Neutrophil (primary cell): ENCODE measurements around the gene CUL3.

ENCODE experiments used
- H3K27ac ChIP-seq: fragments of 200-600 bp; sonication (generic); 2 replicates; pipeline ENCODE4 v1.5.1; 2016; ENCODE audit warnings: mild to moderate bottlenecking, moderate library complexity
- H3K27me3 ChIP-seq: fragments of 200-600 bp; sonication (generic); 2 replicates; pipeline ENCODE4 v1.6.0; 2016; ENCODE audit warnings: mild to moderate bottlenecking
- H3K36me3 ChIP-seq: fragments of 200-600 bp; sonication (generic); 2 replicates; pipeline ENCODE4 v1.5.1; 2017
- H3K4me1 ChIP-seq, 2 experiments: fragments of 200-600 bp in 1 of 2; sonication (generic) in 1 of 2; 1 replicate in 1 of 2; 2 replicates in 1 of 2; pipeline versions ENCODE4 v1.5.1 to v1.6.1; 2013 to 2016; ENCODE audit warnings: low read depth in 1 of 2, low read length in 1 of 2, mild to moderate bottlenecking in 1 of 2, moderate library complexity in 1 of 2; ENCODE audit not compliant: control insufficient read depth in 1 of 2, insufficient read depth in 1 of 2
- H3K4me3 ChIP-seq, 2 experiments: fragments of 200-600 bp in 1 of 2; sonication (generic) in 1 of 2; 1 replicate in 1 of 2; 2 replicates in 1 of 2; pipeline ENCODE4 v1.5.1; 2013 to 2016; ENCODE audit warnings: low read depth in 1 of 2, low read length in 1 of 2, mild to moderate bottlenecking in 1 of 2, moderate library complexity in 1 of 2
- H3K9me3 ChIP-seq: fragments of 200-600 bp; sonication (generic); 2 replicates; pipeline ENCODE4 v1.5.1; 2016
- TF ChIP-seq, protein P1 (sequence below): fragments of 200-600 bp; sonication (generic); IDR thresholded peaks from 2 replicates; pipeline ENCODE4 v1.5.1; 2016; ENCODE audit warnings: antibody characterized with exemption

The CUL3 gene

DNA sequence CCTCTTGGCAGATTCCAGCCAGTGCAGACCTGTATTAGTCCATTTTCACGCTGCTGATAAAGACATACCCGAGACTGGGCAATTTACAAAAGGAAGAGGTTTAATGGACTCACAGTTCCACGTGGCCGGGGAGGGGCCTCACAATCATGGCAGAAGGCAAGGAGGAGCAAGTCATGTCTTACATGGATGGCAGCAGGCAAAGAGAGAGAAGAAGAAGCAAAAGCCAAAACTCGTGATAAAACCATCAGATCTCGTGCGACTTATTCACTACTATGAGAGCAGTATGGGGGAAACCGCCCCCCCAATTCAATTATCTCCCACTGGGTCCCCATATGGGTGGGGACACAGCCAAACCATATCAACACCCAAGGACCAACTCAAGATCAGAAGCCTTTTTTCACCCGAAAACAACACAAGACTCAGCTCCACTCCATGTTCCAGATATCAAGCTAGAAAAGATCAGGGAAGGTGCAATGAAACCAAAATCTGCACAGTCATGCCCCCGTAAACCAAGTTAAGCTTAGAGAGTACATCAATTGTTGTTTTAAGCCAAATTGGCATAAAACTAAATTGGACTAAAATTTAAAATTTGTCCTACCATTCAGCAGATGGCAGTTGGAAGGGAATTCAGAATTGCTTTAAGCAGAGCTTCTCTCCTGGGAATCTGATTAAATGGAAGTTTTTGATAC, 127.6 kb downstream of the CUL3 start:
- H3K36me3 ChIP-seq, result no peaks in the 10 kb centered on the region
- TF ChIP-seq, protein P1, sequence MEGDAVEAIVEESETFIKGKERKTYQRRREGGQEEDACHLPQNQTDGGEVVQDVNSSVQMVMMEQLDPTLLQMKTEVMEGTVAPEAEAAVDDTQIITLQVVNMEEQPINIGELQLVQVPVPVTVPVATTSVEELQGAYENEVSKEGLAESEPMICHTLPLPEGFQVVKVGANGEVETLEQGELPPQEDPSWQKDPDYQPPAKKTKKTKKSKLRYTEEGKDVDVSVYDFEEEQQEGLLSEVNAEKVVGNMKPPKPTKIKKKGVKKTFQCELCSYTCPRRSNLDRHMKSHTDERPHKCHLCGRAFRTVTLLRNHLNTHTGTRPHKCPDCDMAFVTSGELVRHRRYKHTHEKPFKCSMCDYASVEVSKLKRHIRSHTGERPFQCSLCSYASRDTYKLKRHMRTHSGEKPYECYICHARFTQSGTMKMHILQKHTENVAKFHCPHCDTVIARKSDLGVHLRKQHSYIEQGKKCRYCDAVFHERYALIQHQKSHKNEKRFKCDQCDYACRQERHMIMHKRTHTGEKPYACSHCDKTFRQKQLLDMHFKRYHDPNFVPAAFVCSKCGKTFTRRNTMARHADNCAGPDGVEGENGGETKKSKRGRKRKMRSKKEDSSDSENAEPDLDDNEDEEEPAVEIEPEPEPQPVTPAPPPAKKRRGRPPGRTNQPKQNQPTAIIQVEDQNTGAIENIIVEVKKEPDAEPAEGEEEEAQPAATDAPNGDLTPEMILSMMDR, result no peak
- no peaks in the 10 kb centered on the region for H3K4me1 ChIP-seq
- no peak overlapping the region for H3K4me3 ChIP-seq
- no peak overlapping the region for H3K27ac ChIP-seq
- H3K9me3 ChIP-seq, result no peaks in the 10 kb centered on the region
- H3K27me3 ChIP-seq, result no peaks in the 10 kb centered on the region

DNA sequence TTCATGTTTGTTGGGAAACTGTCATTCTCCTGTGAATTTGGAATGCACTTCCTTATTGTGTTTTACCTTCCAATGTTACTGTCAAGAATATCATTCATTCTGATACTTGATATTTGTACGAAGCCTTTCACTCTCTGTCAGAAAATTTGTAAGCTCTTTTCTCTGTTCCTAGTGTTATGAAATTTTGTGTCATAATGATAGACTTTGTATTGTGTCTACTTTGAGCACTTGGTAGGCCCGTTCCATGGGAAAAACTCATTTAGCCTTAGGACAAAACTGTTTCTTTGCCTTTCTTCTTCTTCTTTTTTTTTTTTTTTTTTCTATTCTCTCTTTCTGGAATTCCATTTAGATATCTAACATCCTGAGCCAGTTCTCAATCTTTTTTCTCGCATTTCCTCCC, 131.3 kb downstream of the CUL3 start:
- Histone ChIP-seq H3K9me3 (no peaks in the 10 kb centered on the region), H3K27me3 (no peaks in the 10 kb centered on the region), H3K36me3 (no peaks in the 10 kb centered on the region), H3K4me1 (no peaks in the 10 kb centered on the region), H3K27ac (no peak overlapping the region), H3K4me3 (no peak overlapping the region)
- TF ChIP-seq, protein P1, result no peak

DNA sequence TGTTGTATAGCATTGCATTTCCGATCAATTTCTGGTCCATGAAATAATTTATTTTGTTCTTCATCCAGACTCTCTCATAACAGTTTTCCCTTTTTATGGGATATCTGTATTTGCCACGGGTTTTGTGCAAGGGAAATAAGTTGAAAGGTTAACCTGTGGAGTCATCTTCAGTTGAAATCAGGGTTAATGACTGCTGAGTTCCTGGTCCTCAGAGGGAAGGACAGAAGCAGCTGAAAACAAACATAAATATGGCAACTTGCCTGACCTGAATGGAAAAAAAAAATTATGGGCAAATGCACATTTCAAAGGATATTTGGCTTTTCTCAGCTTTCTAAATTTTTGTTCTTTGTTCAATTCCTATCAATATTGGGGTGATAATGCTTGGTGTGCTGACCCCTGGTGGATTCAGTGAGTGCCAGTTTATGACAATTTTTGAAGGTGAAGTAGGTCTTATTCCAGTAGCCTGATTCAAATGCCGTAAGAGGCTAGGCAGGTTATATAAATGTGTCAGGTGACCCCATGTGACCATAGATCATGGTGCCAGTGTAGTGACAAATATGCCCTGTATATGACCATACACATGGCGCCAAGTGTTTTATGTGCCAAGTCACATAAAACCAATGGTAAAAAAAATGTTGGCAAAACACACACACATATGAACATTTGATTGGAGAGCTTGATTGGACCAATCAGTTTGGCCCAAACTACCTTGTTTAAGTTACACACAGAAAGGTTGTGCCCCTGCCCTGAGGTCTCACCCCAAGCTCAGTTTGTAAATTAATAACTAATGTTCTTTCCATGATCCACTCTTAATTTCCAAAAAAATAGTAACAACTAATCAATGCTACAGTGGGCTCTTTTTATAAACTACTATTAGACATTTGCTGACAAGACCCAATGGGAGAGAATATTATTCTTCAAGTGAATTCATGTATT, 135.7 kb downstream of the CUL3 start:
- H3K36me3 ChIP-seq, result no peaks in the 10 kb centered on the region
- H3K27ac ChIP-seq, result no peak overlapping the region
- no peak overlapping the region for H3K4me3 ChIP-seq
- no peaks in the 10 kb centered on the region for H3K4me1 ChIP-seq
- no peaks in the 10 kb centered on the region for H3K9me3 ChIP-seq
- TF ChIP-seq, protein P1, result peak; percentile 15
- peaks cover 1% of the 10 kb centered on the region for H3K27me3 ChIP-seq

GRCh38 chr2:224448236-224448635, 136.9 kb downstream of the CUL3 start:
- Histone ChIP-seq H3K9me3 (no peaks in the 10 kb centered on the region), H3K4me3 (no peak overlapping the region), H3K36me3 (no peaks in the 10 kb centered on the region), H3K27me3 (peaks cover 14% of the 10 kb centered on the region), H3K27ac (no peak overlapping the region), H3K4me1 (no peaks in the 10 kb centered on the region)
- TF ChIP-seq, protein P1, result no peak

GRCh38 chr2:224444783-224445182, 140.4 kb downstream of the CUL3 start:
- no peak overlapping the region for H3K4me3 ChIP-seq
- H3K27me3 ChIP-seq, result peaks cover 45% of the 10 kb centered on the region
- no peak overlapping the region for H3K27ac ChIP-seq
- TF ChIP-seq, protein P1, result no peak
- H3K36me3 ChIP-seq, result no peaks in the 10 kb centered on the region
- no peaks in the 10 kb centered on the region for H3K9me3 ChIP-seq
- H3K4me1 ChIP-seq, result peaks cover 4 to 8% of the 10 kb centered on the region in 2 experiments
